Muscle layer of colon (tissue), 2 donors: ENCODE results near the gene TMEM208.
A peak's percentile ranks its signal among the peaks of the same experiment; 100 is the strongest.

Experiments used
- H3K27ac ChIP-seq: one replicate; pipeline ENCODE4 v1.7.0; 2013; ENCODE audit warnings: low read depth, mild to moderate bottlenecking, low read length, moderate library complexity
- H3K27me3 ChIP-seq, 2 donors: one replicate each; pipeline ENCODE4 v1.7.0; 2013; ENCODE audit warnings: low read length in 2 of 2, mild to moderate bottlenecking in 2 of 2; ENCODE audit not compliant: insufficient read depth in 2 of 2, control insufficient read depth in 1 of 2
- H3K36me3 ChIP-seq: one replicate; pipeline ENCODE4 v1.7.0; 2013; ENCODE audit warnings: mild to moderate bottlenecking, low read length; ENCODE audit not compliant: insufficient read depth
- H3K4me1 ChIP-seq: one replicate; pipeline ENCODE4 v1.7.0; 2013; ENCODE audit warnings: mild to moderate bottlenecking, low read length; ENCODE audit not compliant: insufficient read depth
- H3K4me3 ChIP-seq, 2 donors: one replicate each; pipeline ENCODE4 v1.7.0; 2013; ENCODE audit warnings: low read length in 2 of 2, low read depth in 1 of 2, mild to moderate bottlenecking in 1 of 2, moderate library complexity in 1 of 2
- H3K9ac ChIP-seq: one replicate; pipeline ENCODE4 v1.7.0; 2013; ENCODE audit warnings: low read length
- H3K9me3 ChIP-seq: one replicate; pipeline ENCODE4 v1.7.0; 2013; ENCODE audit warnings: mild to moderate bottlenecking, low read length
- donor health status: abdominal sarcoma.
- donor health status: Adenocarcinoma of cecum.

Gene TMEM208

DNA sequence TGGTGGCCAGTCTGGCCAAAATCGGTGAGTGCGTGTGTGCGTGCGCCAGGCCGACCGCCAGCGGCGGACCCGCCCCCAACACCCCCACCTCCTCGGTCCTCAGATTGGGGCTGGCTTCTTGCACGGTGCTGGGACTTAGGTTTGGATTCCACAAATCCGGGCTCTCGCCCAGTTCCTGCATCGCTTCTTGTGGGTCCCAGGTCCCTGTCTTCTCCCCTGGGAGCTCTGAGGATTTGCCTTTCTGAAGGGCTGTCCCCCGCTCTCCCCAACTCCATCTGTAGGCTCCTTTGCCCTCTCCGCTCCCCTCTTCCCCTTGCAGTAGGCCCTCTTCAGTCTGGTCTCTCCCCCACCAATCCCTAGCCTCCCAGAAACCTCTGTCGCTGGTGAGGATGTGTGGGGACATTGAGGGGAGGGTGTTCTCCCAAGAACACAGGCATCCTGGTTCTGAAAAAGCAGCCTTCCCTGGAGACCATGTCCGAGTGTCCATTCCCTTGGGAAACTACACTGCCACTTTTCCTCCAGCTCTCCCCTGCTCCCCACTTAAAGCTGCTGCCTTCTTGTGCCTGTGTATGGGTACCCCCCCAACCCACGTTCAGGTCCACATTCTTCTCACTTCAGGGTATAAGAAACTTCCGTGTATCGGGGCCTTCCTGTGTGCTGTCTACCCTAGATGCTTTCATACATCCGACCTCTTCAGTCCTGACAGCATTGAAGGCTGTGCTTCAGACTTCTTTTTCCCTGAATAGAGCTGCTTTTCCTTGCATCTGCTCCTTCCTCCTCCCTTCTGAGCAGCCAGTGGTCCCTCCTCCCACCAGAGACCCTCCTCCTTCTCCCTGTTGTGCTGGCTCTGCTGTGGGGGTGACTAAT lies 22.5 kb downstream of the TMEM208 start:
- Histone ChIP-seq H3K4me3 (peak overlapping the region; percentile 49 to 82), H3K27ac (no peak overlapping the region), H3K9me3 (no peaks in the 10 kb centered on the region), H3K4me1 (peaks cover 29% of the 10 kb centered on the region), H3K36me3 (no peaks in the 10 kb centered on the region), H3K27me3 (peaks cover 22 to 42% of the 10 kb centered on the region in 2 donors), H3K9ac (no peak overlapping the region)

DNA sequence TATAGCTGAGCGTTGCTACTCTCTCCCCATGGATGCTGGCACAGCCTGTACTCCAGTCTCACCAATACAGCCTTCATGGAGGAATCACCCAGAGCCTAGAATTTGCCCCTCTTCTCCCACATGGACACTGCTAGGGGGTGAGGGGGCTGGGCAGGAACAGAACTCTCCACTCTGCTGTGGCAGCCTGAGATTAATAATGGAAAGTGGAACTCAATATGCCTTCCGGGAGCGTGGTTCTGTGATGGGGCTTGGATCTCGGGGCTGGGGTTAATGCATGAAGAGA lies 23.1 kb downstream of the TMEM208 start:
- no peak overlapping the region for H3K4me3 ChIP-seq
- H3K9me3 ChIP-seq: no peaks in the 10 kb centered on the region
- H3K36me3 ChIP-seq: no peaks in the 10 kb centered on the region
- H3K9ac ChIP-seq: no peak overlapping the region
- peaks cover 24% of the 10 kb centered on the region for H3K4me1 ChIP-seq
- no peak overlapping the region for H3K27ac ChIP-seq
- H3K27me3 ChIP-seq: peaks cover 22 to 42% of the 10 kb centered on the region in 2 donors

DNA sequence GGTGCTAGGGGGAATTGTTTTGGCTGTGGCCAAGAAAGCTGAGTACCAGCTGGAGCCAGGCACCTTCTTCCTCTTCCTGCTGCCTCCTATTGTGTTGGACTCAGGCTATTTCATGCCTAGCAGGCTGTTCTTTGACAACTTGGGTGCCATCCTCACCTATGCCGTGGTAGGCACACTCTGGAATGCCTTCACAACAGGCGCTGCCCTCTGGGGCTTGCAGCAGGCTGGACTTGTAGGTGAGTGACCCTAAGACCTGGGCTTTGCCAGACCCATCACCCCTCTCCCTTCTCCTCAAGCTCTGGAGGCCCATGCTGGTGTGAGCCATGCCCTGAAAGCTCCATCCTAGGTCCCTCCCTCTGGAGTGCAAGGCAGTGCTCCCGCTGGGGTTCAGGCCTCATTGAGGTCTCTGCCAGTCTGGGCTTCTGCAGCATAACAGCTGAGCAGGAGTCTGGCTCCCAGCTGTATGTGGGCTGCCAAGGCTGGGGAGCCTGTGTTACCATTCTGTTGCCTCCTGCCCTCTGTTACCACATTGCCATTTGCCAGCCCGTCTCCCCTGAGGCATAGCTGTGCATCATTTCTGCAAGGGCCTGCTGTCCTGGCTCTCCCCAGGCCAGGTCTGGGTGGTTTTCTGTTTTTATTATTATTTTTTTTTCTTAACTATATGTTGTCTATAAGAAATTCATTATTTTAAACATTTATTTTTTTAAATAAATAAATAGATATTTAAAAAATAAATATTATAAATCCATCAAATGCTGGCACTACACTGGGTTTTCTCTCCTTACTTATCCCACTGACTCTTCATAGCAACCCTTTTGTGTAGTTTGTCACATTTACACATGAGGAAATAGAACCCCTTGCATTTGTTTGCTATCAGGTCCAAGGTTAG lies 25.9 kb downstream of the TMEM208 start:
- Histone ChIP-seq H3K4me3 (no peak overlapping the region), H3K9me3 (no peaks in the 10 kb centered on the region), H3K27ac (no peak overlapping the region), H3K36me3 (no peaks in the 10 kb centered on the region), H3K9ac (no peak overlapping the region), H3K27me3 (peaks cover 22 to 55% of the 10 kb centered on the region in 2 donors), H3K4me1 (peaks cover 11% of the 10 kb centered on the region)

DNA sequence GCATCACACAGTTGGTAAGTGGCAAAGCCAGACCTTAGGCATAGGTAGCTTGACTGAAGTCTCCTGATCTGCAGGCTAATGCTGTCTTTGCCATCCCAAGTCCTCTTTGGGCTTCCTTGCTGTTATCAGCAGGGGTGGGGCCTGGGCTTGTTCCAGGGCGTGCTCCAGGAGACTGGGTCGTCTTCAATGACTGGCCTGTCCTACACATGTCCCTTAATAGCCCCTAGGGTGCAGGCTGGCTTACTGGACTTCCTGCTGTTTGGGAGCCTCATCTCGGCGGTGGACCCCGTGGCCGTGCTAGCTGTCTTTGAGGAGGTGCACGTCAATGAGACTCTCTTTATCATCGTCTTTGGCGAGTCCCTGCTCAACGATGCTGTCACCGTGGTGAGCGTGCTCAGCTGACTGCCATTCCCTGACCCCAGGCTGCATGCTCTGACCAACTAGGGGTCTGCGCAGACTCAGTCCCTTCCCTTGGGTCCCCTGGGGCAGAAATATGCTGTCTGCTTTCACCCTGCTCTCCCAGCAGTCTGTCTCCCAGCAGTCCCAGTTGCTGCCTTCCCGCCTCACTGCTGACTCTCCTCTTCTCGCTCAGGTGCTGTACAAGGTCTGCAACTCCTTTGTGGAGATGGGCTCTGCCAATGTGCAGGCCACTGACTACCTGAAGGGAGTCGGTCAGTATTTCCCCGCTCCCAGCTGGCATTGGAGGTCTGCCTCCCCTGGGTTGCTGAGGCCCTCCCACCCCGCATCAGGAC lies 28.0 kb downstream of the TMEM208 start:
- H3K27ac ChIP-seq: no peak overlapping the region
- H3K27me3 ChIP-seq: peaks cover 12 to 39% of the 10 kb centered on the region in 2 donors
- H3K36me3 ChIP-seq: no peaks in the 10 kb centered on the region
- H3K4me3 ChIP-seq: no peak overlapping the region
- no peak overlapping the region for H3K9ac ChIP-seq
- H3K9me3 ChIP-seq: no peaks in the 10 kb centered on the region
- no peaks in the 10 kb centered on the region for H3K4me1 ChIP-seq

DNA sequence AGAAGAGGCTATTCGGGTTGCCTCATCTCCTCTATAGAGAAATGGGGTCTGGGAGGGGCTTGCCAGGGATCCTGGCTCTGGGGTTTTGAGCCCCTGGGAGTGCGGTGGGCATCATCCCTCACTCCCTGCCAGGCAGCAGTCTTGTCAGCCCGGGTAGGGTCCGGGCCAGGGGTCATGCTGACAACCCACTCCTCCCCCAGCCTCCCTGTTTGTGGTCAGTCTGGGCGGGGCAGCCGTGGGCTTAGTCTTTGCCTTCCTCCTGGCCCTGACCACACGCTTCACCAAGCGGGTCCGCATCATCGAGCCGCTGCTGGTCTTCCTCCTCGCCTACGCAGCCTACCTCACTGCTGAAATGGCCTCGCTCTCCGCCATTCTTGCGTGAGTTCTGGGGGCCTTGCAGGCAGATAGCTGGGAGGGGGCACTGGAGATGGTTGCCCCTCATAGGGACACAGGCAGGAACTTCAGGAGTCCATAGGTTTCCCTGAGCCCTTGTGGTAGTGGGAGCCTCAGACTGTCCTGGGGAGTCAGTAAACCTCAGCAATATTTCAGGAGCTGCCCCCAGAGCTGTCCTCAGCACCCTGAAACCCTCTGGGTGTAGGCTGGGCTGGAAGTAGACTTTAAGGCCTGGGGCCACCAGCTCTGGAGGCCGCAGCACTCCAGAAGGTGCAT lies 28.8 kb downstream of the TMEM208 start:
- Histone ChIP-seq H3K27me3 (peaks cover 5 to 32% of the 10 kb centered on the region in 2 donors), H3K4me1 (no peaks in the 10 kb centered on the region), H3K36me3 (no peaks in the 10 kb centered on the region), H3K27ac (no peak overlapping the region), H3K4me3 (no peak overlapping the region), H3K9me3 (no peaks in the 10 kb centered on the region), H3K9ac (no peak overlapping the region)

DNA sequence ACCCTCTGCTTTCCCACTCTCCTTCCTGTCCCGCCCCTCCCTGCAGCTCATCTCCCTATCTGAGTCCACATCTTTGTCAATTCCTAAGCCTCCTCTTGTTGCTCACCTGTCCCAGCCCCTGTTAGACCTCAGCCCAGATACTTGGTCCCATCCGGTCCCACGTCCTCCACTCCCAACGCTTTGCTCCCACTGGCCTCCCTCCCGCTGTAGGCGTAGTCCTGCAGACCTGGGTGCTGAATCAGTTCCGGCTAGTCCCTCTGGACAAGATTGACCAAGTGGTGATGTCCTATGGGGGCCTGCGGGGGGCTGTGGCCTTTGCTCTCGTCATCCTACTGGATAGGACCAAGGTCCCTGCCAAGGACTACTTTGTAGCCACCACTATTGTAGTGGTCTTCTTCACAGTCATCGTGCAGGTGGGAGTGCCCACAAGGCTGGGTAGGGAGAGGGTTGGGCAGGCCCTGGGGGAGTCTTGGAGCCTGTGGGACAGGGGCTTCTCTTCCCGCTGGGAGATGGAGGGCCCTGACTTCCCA lies 29.8 kb downstream of the TMEM208 start:
- no peaks in the 10 kb centered on the region for H3K36me3 ChIP-seq
- no peak overlapping the region for H3K9ac ChIP-seq
- H3K27me3 ChIP-seq: peaks cover 0 to 24% of the 10 kb centered on the region in 2 donors
- no peaks in the 10 kb centered on the region for H3K9me3 ChIP-seq
- no peak overlapping the region for H3K27ac ChIP-seq
- no peaks in the 10 kb centered on the region for H3K4me1 ChIP-seq
- H3K4me3 ChIP-seq: no peak overlapping the region

DNA sequence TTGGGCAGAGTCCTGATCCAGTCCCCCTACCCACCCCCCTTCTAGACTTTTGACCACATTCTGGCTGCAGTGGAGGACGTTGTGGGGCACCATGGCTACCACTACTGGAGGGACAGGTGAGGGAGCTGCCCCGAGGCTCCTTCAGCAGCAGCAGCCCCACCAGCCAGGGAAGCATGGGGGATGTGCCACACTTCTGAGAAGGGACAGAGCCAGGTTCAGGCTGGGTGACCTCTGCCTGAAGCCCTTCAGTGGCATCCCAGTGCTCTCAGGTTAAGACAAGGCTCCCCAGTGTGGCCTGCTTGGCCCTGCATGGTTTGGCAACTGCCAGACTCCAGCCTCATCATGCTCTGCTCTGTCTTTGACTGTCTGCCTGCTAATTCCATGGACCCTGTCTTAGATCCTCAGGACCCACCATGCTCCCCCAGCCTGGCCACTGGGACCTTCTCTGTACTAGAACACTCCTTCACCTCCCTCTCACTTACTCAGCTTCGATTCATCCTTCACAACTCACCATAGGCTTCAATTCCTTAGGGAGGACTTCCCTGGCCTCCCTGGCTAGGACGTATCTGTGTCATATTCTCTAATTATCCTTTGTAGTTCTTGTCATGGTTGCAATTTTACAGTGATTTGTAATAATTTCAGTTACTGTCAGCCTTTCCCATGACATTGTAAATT lies 30.7 kb downstream of the TMEM208 start:
- H3K27me3 ChIP-seq: peaks cover 0 to 17% of the 10 kb centered on the region in 2 donors
- H3K27ac ChIP-seq: no peak overlapping the region
- H3K4me1 ChIP-seq: no peaks in the 10 kb centered on the region
- no peak overlapping the region for H3K4me3 ChIP-seq
- no peak overlapping the region for H3K9ac ChIP-seq
- H3K9me3 ChIP-seq: no peaks in the 10 kb centered on the region
- no peaks in the 10 kb centered on the region for H3K36me3 ChIP-seq

DNA sequence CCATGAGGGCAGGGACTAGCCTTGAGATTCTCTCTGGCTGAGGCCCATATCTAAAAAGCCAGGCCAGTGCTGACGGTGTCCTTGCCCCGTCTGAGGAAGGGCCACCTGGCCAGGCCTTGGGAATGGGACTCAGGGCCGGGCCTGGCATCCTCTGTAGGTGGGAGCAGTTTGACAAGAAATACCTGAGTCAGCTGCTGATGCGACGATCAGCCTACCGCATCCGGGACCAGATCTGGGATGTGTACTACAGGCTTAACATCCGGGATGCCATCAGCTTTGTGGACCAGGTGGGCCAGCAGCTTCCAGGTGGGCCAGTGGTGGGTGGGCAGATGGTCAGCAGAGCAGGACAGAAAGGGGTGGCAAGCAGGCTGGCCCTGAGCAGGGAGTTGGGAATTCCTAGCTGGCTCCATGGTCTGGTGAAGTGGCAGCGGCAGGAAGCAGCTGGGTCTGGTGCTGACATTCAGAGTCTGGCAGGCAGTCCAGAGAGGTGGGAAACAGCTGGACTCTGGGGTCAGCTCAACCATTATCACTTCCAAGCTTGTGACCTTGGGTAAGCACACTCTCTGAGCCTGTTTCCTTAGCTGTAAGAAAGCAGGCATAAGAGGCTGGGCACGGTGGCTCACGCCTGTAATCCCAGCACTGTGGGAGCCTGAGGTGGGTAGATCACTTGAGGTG lies 31.4 kb downstream of the TMEM208 start:
- no peak overlapping the region for H3K9ac ChIP-seq
- H3K9me3 ChIP-seq: no peaks in the 10 kb centered on the region

DNA sequence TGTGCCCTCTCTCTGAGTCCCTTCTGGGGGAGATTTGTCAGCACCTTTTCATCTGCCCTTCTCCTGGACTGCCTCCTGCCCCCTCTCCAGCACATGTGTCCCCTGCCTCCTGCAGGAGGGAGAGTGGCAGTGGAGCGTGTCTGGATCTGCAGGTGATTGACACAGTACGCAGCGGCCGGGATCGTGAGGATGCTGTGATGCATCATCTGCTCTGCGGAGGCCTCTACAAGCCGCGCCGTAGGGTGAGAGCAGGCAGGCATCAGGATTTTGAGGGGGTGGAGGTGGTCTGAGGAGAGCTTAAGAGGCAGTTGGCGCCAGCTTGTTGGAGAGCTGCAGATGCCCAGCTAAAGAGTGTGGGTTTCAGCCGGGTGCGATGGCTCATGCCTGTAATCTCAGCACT lies 32.8 kb downstream of the TMEM208 start:
- H3K27me3 ChIP-seq: peaks cover 0 to 13% of the 10 kb centered on the region in 2 donors
- H3K4me1 ChIP-seq: no peaks in the 10 kb centered on the region
- H3K36me3 ChIP-seq: no peaks in the 10 kb centered on the region
- H3K9ac ChIP-seq: no peak overlapping the region
- H3K4me3 ChIP-seq: no peak overlapping the region
- no peak overlapping the region for H3K27ac ChIP-seq
- no peaks in the 10 kb centered on the region for H3K9me3 ChIP-seq

More for the DNA sequence above, 31.4 kb downstream of the TMEM208 start:
- Histone ChIP-seq H3K4me1 (no peaks in the 10 kb centered on the region), H3K27ac (no peak overlapping the region), H3K36me3 (no peaks in the 10 kb centered on the region), H3K27me3 (peaks cover 0 to 13% of the 10 kb centered on the region in 2 donors), H3K4me3 (no peak overlapping the region)
